MM.1S (cell line): ENCODE results near the gene KCNK18.

ENCODE experiments used
- CTCF ChIP-seq: fragments of 300-600 bp; sonication (generic); IDR thresholded peaks from 2 replicates; pipeline ENCODE4 v1.5.1; 2016; ENCODE audit warnings: antibody characterized with exemption, low read length, mixed read lengths
- EZH2 ChIP-seq: fragments of 300-600 bp; sonication (generic); optimal IDR thresholded peaks from 2 replicates; pipeline ENCODE3; 2017; ENCODE audit warnings: low read depth, mild to moderate bottlenecking, antibody characterized with exemption, low read length, mixed read lengths
- EZH2phosphoT487 ChIP-seq: fragments of 300-600 bp; sonication (generic); IDR thresholded peaks from 2 replicates; pipeline ENCODE4 v1.6.1; 2018; ENCODE audit warnings: antibody characterized with exemption, low read length

- TF ChIP-seq CTCF (no peak), EZH2 (no peak), EZH2phosphoT487 (no peak)
These were observed 39.0 kb upstream of the KCNK18 start for GRCh38 chr10:117158297-117158696.
